ENCODE measurements around the gene MAMDC2.
A peak's percentile ranks its signal among the peaks of the same experiment; 100 is the strongest.

The MAMDC2 gene

GRCh38 chr9:70076678-70077077 is 33.0 kb downstream of the MAMDC2 start:
- H3K4me3 ChIP-seq (ENCODE audit: low read length): no peak overlapping the region
- no peak for DNase-seq (ENCODE audit: low read depth)
- TF ChIP-seq, protein P1, sequence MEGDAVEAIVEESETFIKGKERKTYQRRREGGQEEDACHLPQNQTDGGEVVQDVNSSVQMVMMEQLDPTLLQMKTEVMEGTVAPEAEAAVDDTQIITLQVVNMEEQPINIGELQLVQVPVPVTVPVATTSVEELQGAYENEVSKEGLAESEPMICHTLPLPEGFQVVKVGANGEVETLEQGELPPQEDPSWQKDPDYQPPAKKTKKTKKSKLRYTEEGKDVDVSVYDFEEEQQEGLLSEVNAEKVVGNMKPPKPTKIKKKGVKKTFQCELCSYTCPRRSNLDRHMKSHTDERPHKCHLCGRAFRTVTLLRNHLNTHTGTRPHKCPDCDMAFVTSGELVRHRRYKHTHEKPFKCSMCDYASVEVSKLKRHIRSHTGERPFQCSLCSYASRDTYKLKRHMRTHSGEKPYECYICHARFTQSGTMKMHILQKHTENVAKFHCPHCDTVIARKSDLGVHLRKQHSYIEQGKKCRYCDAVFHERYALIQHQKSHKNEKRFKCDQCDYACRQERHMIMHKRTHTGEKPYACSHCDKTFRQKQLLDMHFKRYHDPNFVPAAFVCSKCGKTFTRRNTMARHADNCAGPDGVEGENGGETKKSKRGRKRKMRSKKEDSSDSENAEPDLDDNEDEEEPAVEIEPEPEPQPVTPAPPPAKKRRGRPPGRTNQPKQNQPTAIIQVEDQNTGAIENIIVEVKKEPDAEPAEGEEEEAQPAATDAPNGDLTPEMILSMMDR (conservative IDR thresholded peaks at IDR 0.05; ENCODE audit: low read length): no peak

DNA sequence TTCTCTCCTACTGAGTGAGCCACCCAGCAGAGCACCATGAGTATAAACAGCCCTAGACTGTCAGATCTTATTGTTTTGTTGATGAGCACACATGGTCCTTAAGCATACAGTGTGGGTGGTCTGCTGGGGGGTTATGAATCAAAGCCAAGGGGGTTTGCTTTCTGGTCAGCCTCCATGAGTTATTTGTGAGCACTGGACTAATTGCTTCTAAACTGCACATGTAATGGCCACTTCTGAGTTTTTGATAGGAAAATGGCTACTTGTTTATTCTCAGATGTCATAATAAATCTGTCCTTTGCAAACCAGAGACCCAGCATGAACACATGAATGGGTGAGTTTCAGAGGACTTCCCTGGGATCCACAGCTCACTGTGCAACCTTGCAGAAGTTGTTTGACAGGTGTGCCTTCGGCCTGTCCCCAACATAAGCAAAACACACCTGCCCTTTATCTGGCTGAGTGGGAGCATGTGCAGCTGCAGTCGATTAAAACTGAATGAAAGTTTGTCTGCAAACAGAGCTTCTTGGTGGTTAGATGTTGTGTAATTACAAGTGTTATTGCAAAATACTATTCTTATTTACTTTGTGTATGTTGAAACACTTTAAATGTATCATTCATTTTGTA is 35.9 kb downstream of the MAMDC2 start:
- no peak overlapping the region for H3K4me3 ChIP-seq (ENCODE audit: low read length)
- peak; percentile 67 for DNase-seq (ENCODE audit: low read depth)
- TF ChIP-seq, protein P1 (conservative IDR thresholded peaks at IDR 0.05; ENCODE audit: low read length): no peak

- H3K4me3 ChIP-seq (ENCODE audit: low read length): no peak overlapping the region
- DNase-seq (ENCODE audit: low read depth): peak; percentile 64
- TF ChIP-seq, protein P1 (conservative IDR thresholded peaks at IDR 0.05; ENCODE audit: low read length): no peak
Measured at GRCh38 chr9:70080481-70081119, 37.0 kb downstream of the MAMDC2 start.

DNA sequence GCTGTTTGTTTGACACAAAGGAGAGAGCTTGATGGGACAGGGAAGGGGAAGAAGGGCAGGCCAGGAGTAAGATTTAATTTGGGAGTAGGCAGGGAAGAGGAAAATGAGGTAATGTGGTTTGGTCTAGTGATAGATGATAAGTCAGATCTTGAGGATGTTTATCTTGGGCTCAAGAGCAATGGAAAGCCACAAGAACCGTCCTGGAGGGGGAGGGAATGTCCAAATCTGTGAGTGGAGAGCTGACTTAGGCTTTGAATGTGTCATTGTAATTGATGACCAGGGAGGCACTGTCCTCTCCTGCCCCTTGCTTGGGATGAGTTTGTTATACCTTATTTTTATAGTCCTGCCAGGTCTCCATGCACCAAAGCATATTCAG is 37.5 kb downstream of the MAMDC2 start:
- no peak overlapping the region for H3K4me3 ChIP-seq (ENCODE audit: low read length)
- no peak for DNase-seq (ENCODE audit: low read depth)
- TF ChIP-seq, protein P1 (conservative IDR thresholded peaks at IDR 0.05; ENCODE audit: low read length): no peak

- peak; percentile 28 for DNase-seq (ENCODE audit: low read depth)
- TF ChIP-seq, protein P1 (conservative IDR thresholded peaks at IDR 0.05; ENCODE audit: low read length): no peak
- no peak overlapping the region for H3K4me3 ChIP-seq (ENCODE audit: low read length)
Measured at GRCh38 chr9:70083429-70083828, 39.8 kb downstream of the MAMDC2 start.

DNA sequence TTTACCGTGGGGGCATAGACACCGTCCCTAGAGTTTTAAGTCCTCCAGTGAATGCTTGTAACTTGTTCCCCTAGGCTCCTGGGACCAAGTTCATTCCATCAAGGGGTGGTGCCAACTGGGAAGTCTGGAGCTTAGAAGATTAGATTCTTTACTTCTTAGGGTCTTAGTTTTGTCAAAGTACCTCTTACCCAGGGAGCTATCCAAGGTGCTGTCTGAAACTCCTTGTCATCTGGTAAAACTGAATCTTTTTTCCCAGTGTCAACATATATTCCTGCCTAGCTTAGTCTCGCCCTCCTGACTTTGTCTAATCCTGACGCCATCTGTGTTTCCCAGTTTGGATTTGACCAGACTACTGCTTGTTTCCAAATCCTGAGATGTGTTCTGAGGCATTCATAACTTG is 41.6 kb downstream of the MAMDC2 start:
- no peak overlapping the region for H3K4me3 ChIP-seq (ENCODE audit: low read length)
- peak; percentile 25 for DNase-seq (ENCODE audit: low read depth)
- TF ChIP-seq, protein P1 (conservative IDR thresholded peaks at IDR 0.05; ENCODE audit: low read length): no peak

DNA sequence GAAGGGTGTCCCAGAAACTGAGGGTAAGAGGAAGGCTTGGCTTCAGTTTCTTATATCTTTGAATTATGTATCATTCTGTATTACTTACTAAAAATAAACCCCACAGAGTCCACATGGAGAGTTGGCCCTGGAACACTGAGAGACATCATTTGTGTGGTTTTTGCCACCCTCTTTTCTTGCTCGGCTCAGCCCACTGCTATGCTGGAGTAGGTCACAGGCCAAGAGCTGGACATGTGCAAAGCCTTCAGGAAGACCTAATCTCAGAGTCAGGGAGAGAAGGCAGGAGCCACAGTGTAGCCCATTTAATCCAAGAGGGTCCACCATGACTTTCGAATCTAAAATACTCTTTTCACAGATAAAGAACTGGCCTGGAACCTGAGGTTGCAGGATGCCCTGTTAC is 47.5 kb downstream of the MAMDC2 start:
- no peak overlapping the region for H3K4me3 ChIP-seq (ENCODE audit: low read length)
- TF ChIP-seq, protein P1 (conservative IDR thresholded peaks at IDR 0.05; ENCODE audit: low read length): no peak
- DNase-seq (ENCODE audit: low read depth): no peak

All from AG10803 (cell line).